Neuronal stem cell (in vitro differentiated cells): Measurements from ENCODE around the gene NCS1.

Experiments
- DNase-seq: peaks from one replicate; pipeline ENCODE4 v3.0.0-alpha.2; 2013; ENCODE audit warnings: low spot score
- H2AFZ ChIP-seq: one replicate; pipeline ENCODE4 v1.6.1; 2013; ENCODE audit warnings: mild to moderate bottlenecking, low read length, inconsistent platforms
- H2AK5ac ChIP-seq: 2 replicates; pipeline ENCODE4 v1.6.1; 2013; ENCODE audit warnings: low read depth, mild to moderate bottlenecking, inconsistent platforms, low read length, moderate library complexity, mixed read lengths
- H2BK120ac ChIP-seq: 2 replicates; pipeline ENCODE4 v1.6.1; 2013; ENCODE audit warnings: low read depth, mild to moderate bottlenecking, inconsistent platforms, low read length, moderate library complexity, mixed read lengths
- H2BK12ac ChIP-seq: one replicate; pipeline ENCODE4 v1.6.1; 2013; ENCODE audit warnings: low read length, inconsistent platforms
- H2BK15ac ChIP-seq: 2 replicates; pipeline ENCODE4 v1.6.1; 2013; ENCODE audit warnings: mild to moderate bottlenecking, low read length, inconsistent platforms, mixed read lengths
- H2BK5ac ChIP-seq: one replicate; pipeline ENCODE4 v1.6.1; 2013; ENCODE audit warnings: inconsistent platforms, mild to moderate bottlenecking, low read length, moderate library complexity
- H3K14ac ChIP-seq: one replicate; pipeline ENCODE4 v1.6.1; 2013; ENCODE audit warnings: low read length, inconsistent platforms
- H3K18ac ChIP-seq: 2 replicates; pipeline ENCODE4 v1.6.1; 2013; ENCODE audit warnings: low read length, inconsistent platforms
- H3K23ac ChIP-seq: 2 replicates; pipeline ENCODE4 v1.6.1; 2013; ENCODE audit warnings: low read depth, mild to moderate bottlenecking, mixed read lengths, low read length, inconsistent platforms; ENCODE audit not compliant: poor library complexity
- H3K27ac ChIP-seq: replicated peaks from 3 replicates; pipeline ENCODE4 v1.5.1; 2013; ENCODE audit warnings: low read length, inconsistent platforms
- H3K27me3 ChIP-seq, 3 experiments: 2 replicates each; pipeline ENCODE4 v1.6.1; 2013; ENCODE audit warnings: low read length in 3 of 3, mild to moderate bottlenecking in 2 of 3, inconsistent platforms in 1 of 3, low read depth in 1 of 3, mixed read lengths in 1 of 3, moderate library complexity in 1 of 3; ENCODE audit not compliant: control insufficient read depth in 3 of 3, insufficient read depth in 3 of 3
- H3K36me3 ChIP-seq, 2 donors: replicated peaks in 1 of 2; 2 replicates each; pipeline ENCODE4 v1.6.1; 2013; ENCODE audit warnings: low read length in 2 of 2; ENCODE audit not compliant: control insufficient read depth in 2 of 2, insufficient read depth in 2 of 2
- H3K4ac ChIP-seq: 2 replicates; pipeline ENCODE4 v1.6.1; 2013; ENCODE audit warnings: inconsistent platforms, mild to moderate bottlenecking, low read length, moderate library complexity
- H3K4me1 ChIP-seq, 2 donors: 1 replicate in 1 of 2; 2 replicates in 1 of 2; pipeline ENCODE4 v1.6.1; 2013; ENCODE audit warnings: low read length in 2 of 2, low read depth in 1 of 2; ENCODE audit not compliant: control insufficient read depth in 2 of 2, insufficient read depth in 1 of 2
- H3K4me2 ChIP-seq: one replicate; pipeline ENCODE4 v1.6.1; 2013; ENCODE audit warnings: mild to moderate bottlenecking, low read length, inconsistent platforms; ENCODE audit not compliant: insufficient read depth, poor library complexity, severe bottlenecking
- H3K4me3 ChIP-seq, 2 donors: 2 replicates each; pipeline ENCODE4 v1.5.1; 2013; ENCODE audit warnings: low read length in 2 of 2, mild to moderate bottlenecking in 2 of 2, inconsistent platforms in 1 of 2, moderate library complexity in 1 of 2
- H3K79me1 ChIP-seq: one replicate; pipeline ENCODE4 v1.6.1; 2013; ENCODE audit warnings: low read depth, mild to moderate bottlenecking, inconsistent platforms, low read length, moderate library complexity
- H3K9ac ChIP-seq: one replicate; pipeline ENCODE4 v1.6.1; 2013; ENCODE audit warnings: mild to moderate bottlenecking, low read depth, low read length, inconsistent platforms; ENCODE audit not compliant: poor library complexity
- H3K9me3 ChIP-seq, 2 donors: replicated peaks in 1 of 2; 2 replicates each; pipeline versions ENCODE3 to v1.6.1; 2013; ENCODE audit warnings: low read length in 2 of 2, mild to moderate bottlenecking in 2 of 2, inconsistent platforms in 1 of 2, low read depth in 1 of 2, mixed read lengths in 1 of 2, moderate library complexity in 1 of 2; ENCODE audit not compliant: control insufficient read depth in 2 of 2, insufficient read depth in 1 of 2
- H4K8ac ChIP-seq: one replicate; pipeline ENCODE4 v1.6.1; 2013; ENCODE audit warnings: low read depth, mild to moderate bottlenecking, inconsistent platforms, low read length, moderate library complexity
- H4K91ac ChIP-seq: one replicate; pipeline ENCODE4 v1.6.1; 2013; ENCODE audit warnings: low read length, low read depth, mild to moderate bottlenecking, inconsistent platforms; ENCODE audit not compliant: poor library complexity
- WGBS, 2 donors: extraction: QIAGEN DNeasy Blood & Tissue Kit; methylation state at CpG; one replicate each; pipeline ENCODE4 v1.1.7; 2013; ENCODE audit warnings: missing lambda C conversion rate in 2 of 2, mixed read lengths in 1 of 2; ENCODE audit not compliant: insufficient read length in 2 of 2, insufficient replicate concordance in 1 of 2; ENCODE audit errors: extremely low coverage in 2 of 2; 5-methylcytosine and 5-hydroxymethylcytosine counted together

The NCS1 gene

GRCh38 chr9:130214776-130215340 is 42.7 kb downstream of the NCS1 start:
- Histone ChIP-seq H2BK12ac (no peak overlapping the region), H3K27ac (no peak overlapping the region), H2BK120ac (no peak overlapping the region), H3K27me3 (no peaks in the 10 kb centered on the region), H2BK15ac (no peak overlapping the region), H3K9me3 (peaks cover 0 to 3% of the 10 kb centered on the region in 2 donors), H3K23ac (no peak overlapping the region), H3K18ac (peak overlapping the region; percentile 44), H3K4me1 (peaks cover 16 to 17% of the 10 kb centered on the region in 2 donors), H4K91ac (no peak overlapping the region), H3K36me3 (peaks cover 11 to 19% of the 10 kb centered on the region in 2 donors), H2AK5ac (no peak overlapping the region), H3K4me3 (no peak overlapping the region), H3K79me1 (peaks cover 5% of the 10 kb centered on the region), H3K9ac (no peak overlapping the region), H2BK5ac (no peak overlapping the region), H3K4ac (no peak overlapping the region), H2AFZ (peak overlapping the region; percentile 76), H3K14ac (no peak overlapping the region), H3K4me2 (peak overlapping the region; percentile 30), H4K8ac (no peak overlapping the region)
- no peak for DNase-seq
- WGBS, 2 donors: no CpG with 5 or more reads among the region's 3 CpGs

- no peaks in the 10 kb centered on the region for H3K27me3 ChIP-seq
- no peak for DNase-seq
- WGBS, 2 donors: no CpG with 5 or more reads among the region's 16 CpGs
Observed at GRCh38 chr9:130215341-130216119, 43.3 kb downstream of the NCS1 start.

DNA sequence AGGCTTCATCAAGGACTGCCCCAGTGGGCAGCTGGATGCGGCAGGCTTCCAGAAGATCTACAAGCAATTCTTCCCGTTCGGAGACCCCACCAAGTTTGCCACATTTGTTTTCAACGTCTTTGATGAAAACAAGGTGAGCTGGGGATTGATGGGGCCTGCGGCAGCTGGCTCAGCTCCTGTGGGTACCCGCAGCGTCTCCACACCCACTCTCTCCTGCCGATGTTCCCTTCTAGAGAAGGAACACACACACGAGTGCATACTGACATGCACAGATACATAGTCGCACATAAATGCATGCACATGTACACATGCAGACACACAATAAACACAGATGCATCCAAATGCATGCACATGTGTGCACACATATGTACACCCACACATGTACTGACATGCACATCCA is 45.6 kb downstream of the NCS1 start:
- Histone ChIP-seq H4K91ac (no peak overlapping the region), H3K9me3 (peaks cover 0 to 3% of the 10 kb centered on the region in 2 donors), H3K14ac (no peak overlapping the region), H3K4ac (no peak overlapping the region), H3K27me3 (no peaks in the 10 kb centered on the region), H3K4me1 (peaks cover 16 to 23% of the 10 kb centered on the region in 2 donors), H3K27ac (no peak overlapping the region), H2BK12ac (no peak overlapping the region), H3K23ac (peak overlapping the region; percentile 61), H3K18ac (no peak overlapping the region), H3K79me1 (peaks cover 5% of the 10 kb centered on the region), H2BK5ac (peak overlapping the region; percentile 39), H2BK15ac (peak overlapping the region; percentile 39), H3K36me3 (peaks cover 10 to 16% of the 10 kb centered on the region in 2 donors), H2AK5ac (no peak overlapping the region), H2AFZ (no peak overlapping the region), H3K9ac (peak overlapping the region; percentile 24), H2BK120ac (no peak overlapping the region), H3K4me3 (peak overlapping the region in 1 of 2 donors; percentile 57), H3K4me2 (no peak overlapping the region), H4K8ac (no peak overlapping the region)
- DNase-seq: no peak
- WGBS, 2 donors: no CpG with 5 or more reads among the region's 10 CpGs

More at GRCh38 chr9:130215341-130216119, 43.3 kb downstream of the NCS1 start:
- Histone ChIP-seq H3K36me3 (peaks cover 13 to 19% of the 10 kb centered on the region in 2 donors), H3K4me2 (no peak overlapping the region), H3K79me1 (peaks cover 5% of the 10 kb centered on the region), H3K9ac (peak overlapping the region; percentile 22), H2BK120ac (no peak overlapping the region), H3K14ac (peak overlapping the region; percentile 42), H2AK5ac (peak overlapping the region; percentile 23), H3K4me3 (no peak overlapping the region), H3K4me1 (peaks cover 16 to 23% of the 10 kb centered on the region in 2 donors), H2BK5ac (peak overlapping the region; percentile 71), H2BK12ac (no peak overlapping the region), H2AFZ (no peak overlapping the region), H3K18ac (peak overlapping the region; percentile 72), H4K8ac (no peak overlapping the region), H3K23ac (no peak overlapping the region), H3K27ac (no peak overlapping the region), H3K9me3 (peaks cover 0 to 3% of the 10 kb centered on the region in 2 donors), H4K91ac (no peak overlapping the region), H2BK15ac (no peak overlapping the region), H3K4ac (no peak overlapping the region)

DNA sequence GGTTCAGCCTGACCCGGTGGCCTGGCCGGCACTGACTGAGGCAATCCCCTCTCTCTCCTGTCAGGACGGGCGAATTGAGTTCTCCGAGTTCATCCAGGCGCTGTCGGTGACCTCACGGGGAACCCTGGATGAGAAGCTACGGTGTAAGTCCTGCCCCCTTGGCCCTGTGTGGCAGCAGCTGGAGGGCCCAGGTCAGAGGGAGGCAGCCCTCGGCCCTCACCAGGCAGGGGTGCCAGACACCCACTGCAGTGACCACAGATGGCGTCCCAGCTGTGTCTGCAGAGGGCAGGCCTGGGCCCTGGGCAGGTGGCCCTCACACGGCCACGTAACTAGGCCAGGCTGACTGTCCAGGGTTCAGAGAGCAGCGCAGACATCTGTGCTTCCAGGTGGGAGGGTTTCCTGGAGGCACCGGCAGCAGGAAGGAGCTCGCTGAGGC is 47.5 kb downstream of the NCS1 start:
- Histone ChIP-seq H3K27ac (peak overlapping the region; percentile 43), H2BK12ac (no peak overlapping the region), H3K79me1 (peaks cover 3% of the 10 kb centered on the region), H3K9me3 (peaks cover 0 to 3% of the 10 kb centered on the region in 2 donors), H2AK5ac (peak overlapping the region; percentile 71), H3K9ac (peak overlapping the region; percentile 70), H3K27me3 (no peaks in the 10 kb centered on the region), H3K14ac (peak overlapping the region; percentile 84), H3K18ac (peak overlapping the region; percentile 83), H4K91ac (peak overlapping the region; percentile 39), H3K4me3 (no peak overlapping the region), H3K36me3 (peaks cover 13 to 19% of the 10 kb centered on the region in 2 donors), H3K23ac (peak overlapping the region; percentile 85), H3K4me1 (peaks cover 6 to 14% of the 10 kb centered on the region in 2 donors), H3K4ac (peak overlapping the region; percentile 17), H2AFZ (no peak overlapping the region), H2BK120ac (no peak overlapping the region), H4K8ac (no peak overlapping the region), H2BK15ac (no peak overlapping the region), H3K4me2 (no peak overlapping the region), H2BK5ac (peak overlapping the region; percentile 62)
- WGBS, 2 donors: no CpG with 5 or more reads among the region's 16 CpGs
- no peak for DNase-seq
